CD4-positive, alpha-beta T cell treated with Interleukin-15 for 1 hour (primary cell): ENCODE results near the gene CDKL1.
"Not testable (repeated sequence)": the region's sequence is repeated elsewhere in the genome, so short reads cannot be mapped to it uniquely, and the experiment has no call there.

Experiments
- DNase-seq: peaks from one replicate; pipeline ENCODE4 v3.0.0-alpha.2; 2020

Gene CDKL1

DNA sequence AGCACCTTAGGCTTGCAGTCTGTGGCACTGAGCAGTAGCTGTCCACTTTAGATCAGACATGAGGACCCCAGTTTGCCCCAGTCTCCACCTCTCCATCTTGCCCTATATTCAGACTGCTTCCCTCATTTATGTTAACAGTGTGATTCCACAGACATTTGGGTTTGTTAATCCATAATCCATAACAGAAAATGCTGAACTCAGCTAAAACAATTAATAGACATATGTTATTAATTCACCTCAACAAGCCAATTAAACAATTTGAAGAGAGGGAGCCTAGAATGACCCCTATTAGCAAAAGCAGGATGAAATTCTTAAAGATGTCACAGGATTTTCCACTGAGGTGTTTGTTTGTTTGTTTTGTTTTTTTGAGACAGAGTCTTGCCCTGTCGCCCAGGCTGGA lies 9.1 kb downstream of the CDKL1 start:
- DNase-seq: no peak

GRCh38 chr14:50383618-50384225 lies 13.0 kb downstream of the CDKL1 start:
- DNase-seq: no peak

DNA sequence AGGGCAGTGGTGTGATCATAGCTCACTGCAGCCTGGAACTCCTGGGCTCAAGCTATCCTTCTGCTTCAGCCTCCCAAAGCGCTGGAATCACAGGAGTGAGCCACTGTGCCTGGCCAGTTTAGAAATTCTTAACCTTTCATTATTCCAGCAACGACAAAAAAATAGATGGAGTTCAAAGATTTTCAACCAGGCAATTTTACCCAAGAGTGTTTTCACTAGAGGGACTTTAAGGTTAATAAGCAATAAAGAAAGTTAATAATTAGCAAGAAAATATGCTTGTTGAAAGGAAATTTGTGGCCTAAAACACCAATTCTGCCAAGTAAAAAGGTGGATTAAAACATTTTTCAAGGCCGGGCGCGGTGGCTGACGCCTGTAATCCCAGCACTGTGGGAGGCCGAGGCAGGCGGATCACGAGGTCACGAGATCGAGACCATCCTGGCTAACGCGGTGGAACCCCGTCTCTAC lies 14.8 kb downstream of the CDKL1 start:
- no peak for DNase-seq

- DNase-seq: no peak
These were observed 15.7 kb downstream of the CDKL1 start for GRCh38 chr14:50381008-50381407.

- DNase-seq: no peak
These were observed 16.2 kb downstream of the CDKL1 start for GRCh38 chr14:50380455-50380854.

GRCh38 chr14:50379563-50379962 lies 17.1 kb downstream of the CDKL1 start:
- DNase-seq: no peak

DNA sequence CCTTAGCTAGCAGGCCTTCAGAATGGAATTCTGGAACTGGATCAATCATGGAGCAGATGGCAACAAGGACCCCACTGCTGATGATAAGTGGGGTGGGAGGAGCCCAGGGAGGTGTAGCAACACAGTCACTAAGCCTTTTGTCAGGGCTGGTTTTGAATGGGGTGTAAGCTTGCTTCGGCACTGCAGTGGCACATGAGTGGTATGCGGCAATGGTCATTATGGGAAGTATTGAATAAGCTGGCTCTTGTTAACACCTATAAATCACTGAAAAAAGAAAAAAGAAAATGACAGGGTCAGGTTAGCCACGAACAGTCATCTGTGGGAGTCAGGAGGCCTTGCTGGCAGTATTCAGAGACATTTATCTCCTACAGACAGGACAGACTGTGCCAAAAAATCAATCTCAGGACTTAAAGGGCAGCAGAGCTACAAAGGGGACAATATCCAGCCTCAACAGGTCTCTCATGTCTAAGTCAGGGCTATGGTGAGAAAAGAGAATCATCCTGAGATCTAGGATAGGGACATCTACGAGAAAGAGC lies 19.1 kb downstream of the CDKL1 start:
- DNase-seq: no peak

GRCh38 chr14:50375760-50376159 lies 20.9 kb downstream of the CDKL1 start:
- DNase-seq: no peak

- no peak for DNase-seq
These were observed 22.7 kb downstream of the CDKL1 start for GRCh38 chr14:50373959-50374358.

- no peak for DNase-seq
These were observed 25.1 kb downstream of the CDKL1 start for GRCh38 chr14:50371546-50371945.

- no peak for DNase-seq
These were observed 30.1 kb downstream of the CDKL1 start for GRCh38 chr14:50366589-50366988.

DNA sequence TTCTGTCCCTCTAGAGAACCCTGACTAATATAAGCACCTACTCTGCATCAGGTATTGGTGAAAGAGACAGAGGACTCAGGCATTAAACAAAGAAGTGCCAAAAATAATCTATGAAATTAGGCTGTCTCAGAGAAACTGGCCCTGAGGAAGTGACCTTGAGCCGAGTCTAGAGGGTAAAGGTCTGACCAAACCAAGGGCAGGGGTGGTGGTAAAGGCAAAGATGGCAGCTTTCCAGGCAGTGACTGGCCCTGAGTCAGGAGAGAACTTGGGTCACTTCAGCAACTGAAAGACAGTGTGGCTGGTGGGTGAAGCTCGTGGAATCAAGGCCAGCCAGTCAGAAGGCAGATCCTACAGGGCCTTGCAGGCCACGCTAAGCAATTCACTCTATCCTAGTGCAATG lies 30.6 kb downstream of the CDKL1 start:
- DNase-seq: no peak

GRCh38 chr14:50365572-50365971 lies 31.1 kb downstream of the CDKL1 start:
- DNase-seq: not testable (repeated sequence)

- DNase-seq: no peak
These were observed 31.9 kb downstream of the CDKL1 start for GRCh38 chr14:50364792-50365191.

- DNase-seq: peak; percentile 65
These were observed 33.0 kb downstream of the CDKL1 start for GRCh38 chr14:50363714-50364111.

- DNase-seq: peak; percentile 54
These were observed 33.6 kb downstream of the CDKL1 start for GRCh38 chr14:50362764-50363713.

- not testable (repeated sequence) for DNase-seq
These were observed 34.9 kb downstream of the CDKL1 start for GRCh38 chr14:50361473-50362403.

- no peak for DNase-seq
These were observed 35.8 kb downstream of the CDKL1 start for GRCh38 chr14:50360851-50361250.

DNA sequence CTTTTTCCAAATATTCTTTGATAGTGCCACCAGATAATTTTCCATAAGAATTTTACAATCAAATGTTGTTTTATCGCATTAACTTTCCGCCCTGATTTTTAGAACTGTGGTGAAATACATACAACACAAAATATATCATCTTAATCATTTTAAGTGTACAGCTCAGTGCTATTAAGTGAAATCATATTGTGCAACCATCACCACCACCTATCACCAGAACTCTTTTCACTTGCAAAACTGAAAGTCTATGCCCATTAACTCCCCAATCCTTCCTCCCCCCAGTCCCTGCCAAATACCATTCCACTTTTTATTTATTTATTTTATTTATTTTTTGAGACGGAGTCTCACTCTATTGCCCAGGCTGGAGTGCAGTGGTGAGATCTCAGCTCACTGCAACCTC lies 36.6 kb downstream of the CDKL1 start:
- no peak for DNase-seq

DNA sequence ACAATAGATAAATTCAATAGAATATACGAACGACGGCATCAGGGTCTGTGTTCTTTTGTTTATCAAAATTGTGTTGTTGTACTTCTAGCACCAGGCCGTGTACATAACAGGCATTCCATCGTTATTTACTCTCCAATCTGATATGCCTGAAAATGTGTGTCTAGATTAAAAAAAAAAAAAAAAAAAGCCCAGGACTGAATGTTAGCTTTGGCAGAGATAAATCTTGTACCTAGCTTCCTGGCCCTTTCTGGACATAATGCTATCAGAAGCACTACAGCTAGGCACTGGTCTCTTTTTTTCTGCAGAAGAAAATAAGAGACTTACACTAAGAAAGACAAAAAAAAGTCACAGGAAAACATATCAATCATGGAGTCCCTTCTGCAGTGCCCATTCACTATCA lies 37.0 kb downstream of the CDKL1 start:
- no peak for DNase-seq

GRCh38 chr14:50357753-50358395 lies 38.8 kb downstream of the CDKL1 start:
- DNase-seq: no peak

GRCh38 chr14:50357124-50357523 lies 39.6 kb downstream of the CDKL1 start:
- DNase-seq: no peak
